HepG2 (cell line): ENCODE measurements around the gene ATP13A4. TPM values are rescaled to one million over a fixed set of nuclear protein-coding genes. Genes with fewer than 3 reads are reported as not detected.

Experiments used
- ATAC-seq: fragments of 200-7000 bp; cut with Tn5 transposase; 3 replicates; pipeline ENCODE4 v1.9.1; 2020; ENCODE audit warnings: mild to moderate bottlenecking, moderate library complexity
- BruUV-seq: library from RNA; stranded (reverse); fragments of 400-500 nt; replicated peaks from 2 replicates; lab custom pipeline; 2021; lab: Mats Ljungman, UMichigan
- CTCF ChIA-PET: fragments of 300-600 bp; formaldehyde crosslinking; extraction: SDS; loops from one replicate; lab custom pipeline; 2021; ENCODE audit warnings: low total read pairs, inconsistent platforms, low intra/inter-chr PET ratio; lab: Yijun Ruan, JAX
- POLR2A ChIA-PET: fragments of 350-600 bp; sonication (Branson Sonifier 250); formaldehyde crosslinking; loops from one replicate; lab custom pipeline; 2020; ENCODE audit warnings: antibody characterized with exemption, inconsistent platforms; lab: Yijun Ruan, JAX
- DNase-seq: peaks from one replicate; pipeline ENCODE4 v3.0.0-alpha.2; 2015; ENCODE audit warnings: low spot score
- FAIRE-seq: peaks from 3 replicates; lab custom pipeline; 2011; peaks lifted over from hg19 to GRCh38; lab: Jason Lieb, UNC
- H2AFZ ChIP-seq: one replicate; pipeline ENCODE4 v1.6.1; 2011; ENCODE audit warnings: low read length, inconsistent platforms
- H3K27ac ChIP-seq: fragments of 300-600 bp; 3 replicates; pipeline ENCODE4 v1.8.0; 2011; ENCODE audit warnings: mixed run types, mild to moderate bottlenecking, mixed read lengths, low read length, inconsistent platforms; ENCODE audit not compliant: insufficient read depth; ENCODE audit errors: extremely low read length
- H3K27me3 ChIP-seq, 2 experiments: fragments of 200-600 bp in 1 of 2; 2 replicates in 1 of 2; 3 replicates in 1 of 2; pipeline versions ENCODE4 v1.6.0 to v1.8.0; 2011; ENCODE audit warnings: low read length in 2 of 2, mild to moderate bottlenecking in 2 of 2, moderate library complexity in 2 of 2, inconsistent platforms in 1 of 2; ENCODE audit not compliant: insufficient read depth in 2 of 2, control insufficient read depth in 1 of 2
- H3K36me3 ChIP-seq, 2 experiments: fragments of 200-600 bp in 1 of 2; replicated peaks in 1 of 2; 2 replicates in 1 of 2; 3 replicates in 1 of 2; pipeline versions ENCODE4 v1.5.1 to v1.8.0; 2011; ENCODE audit warnings: low read length in 2 of 2, inconsistent platforms in 1 of 2; ENCODE audit not compliant: insufficient read depth in 2 of 2, control insufficient read depth in 1 of 2
- H3K4me1 ChIP-seq: 2 replicates; pipeline ENCODE4 v1.5.1; 2012; ENCODE audit warnings: low read length, inconsistent platforms; ENCODE audit not compliant: insufficient read depth
- H3K4me2 ChIP-seq: 2 replicates; pipeline ENCODE4 v1.6.0; 2011; ENCODE audit warnings: low read depth, low read length, inconsistent platforms
- H3K4me3 ChIP-seq, 3 experiments: fragments of 200-600 bp in 1 of 3; sonication (generic), shearing (Covaris generic) in 1 of 3; replicated peaks in 1 of 3; 2 replicates each; pipeline ENCODE4 v1.5.1; 2011 to 2016; ENCODE audit warnings: low read length in 3 of 3, inconsistent platforms in 2 of 3, low read depth in 2 of 3, mild to moderate bottlenecking in 2 of 3, control low read depth in 1 of 3, mixed read lengths in 1 of 3; ENCODE audit not compliant: insufficient read depth in 1 of 3
- H3K79me2 ChIP-seq: one replicate; pipeline ENCODE4 v1.6.1; 2011; ENCODE audit warnings: low read length, inconsistent platforms; ENCODE audit not compliant: insufficient read depth
- H3K9ac ChIP-seq: 2 replicates; pipeline ENCODE4 v1.6.0; 2011; ENCODE audit warnings: mild to moderate bottlenecking, low read depth, low read length, inconsistent platforms; ENCODE audit not compliant: insufficient read depth
- H3K9me3 ChIP-seq: 2 replicates; pipeline ENCODE4 v1.5.1; 2012; ENCODE audit warnings: mild to moderate bottlenecking, low read length
- H4K20me1 ChIP-seq: 2 replicates; pipeline ENCODE4 v1.6.0; 2011; ENCODE audit warnings: inconsistent platforms, mild to moderate bottlenecking, low read length, moderate library complexity; ENCODE audit not compliant: insufficient read depth
- CAMTA2 ChIP-seq: sonication (generic); formaldehyde crosslinking; IDR thresholded peaks from 2 replicates; pipeline ENCODE4 v1.4.0; 2020; ENCODE audit warnings: mild to moderate bottlenecking, missing genetic modification reagents, borderline replicate concordance
- GATAD2A ChIP-seq: IDR thresholded peaks from 2 replicates; pipeline ENCODE4 v1.6.1; 2016
- NBN ChIP-seq: fragments of 450-650 bp; conservative IDR thresholded peaks from 2 replicates; pipeline ENCODE4 v1.6.1; 2017
- NRL ChIP-seq: sonication (generic); formaldehyde crosslinking; IDR thresholded peaks from 2 replicates; pipeline ENCODE4 v1.5.0; 2020; ENCODE audit warnings: missing genetic modification reagents, mild to moderate bottlenecking, moderate library complexity, borderline replicate concordance
- SATB2 ChIP-seq: sonication (generic); formaldehyde crosslinking; IDR thresholded peaks from 2 replicates; pipeline ENCODE4 v1.5.0; 2020; ENCODE audit warnings: missing genetic modification reagents
- SMARCC2 ChIP-seq: fragments of 450-650 bp; IDR thresholded peaks from 2 replicates; pipeline ENCODE4 v1.6.1; 2017; ENCODE audit warnings: antibody characterized with exemption, mild to moderate bottlenecking
- ZNF20 ChIP-seq: sonication (generic); formaldehyde crosslinking; IDR thresholded peaks from 2 replicates; pipeline ENCODE4 v1.4.0; 2020; ENCODE audit warnings: mild to moderate bottlenecking, moderate library complexity, missing genetic modification reagents
- ZNF546 ChIP-seq: sonication (generic); formaldehyde crosslinking; conservative IDR thresholded peaks from 2 replicates; pipeline ENCODE4 v1.8.1; 2023; ENCODE audit warnings: mild to moderate bottlenecking, missing genetic modification reagents
- ZNF556 ChIP-seq: sonication (generic); formaldehyde crosslinking; IDR thresholded peaks from 2 replicates; pipeline ENCODE4 v1.4.0; 2020; ENCODE audit warnings: mild to moderate bottlenecking, missing genetic modification reagents, borderline replicate concordance
- ZNF782 ChIP-seq: sonication (generic); formaldehyde crosslinking; IDR thresholded peaks from 2 replicates; pipeline ENCODE4 v1.4.0; 2020; ENCODE audit warnings: missing genetic modification reagents, mild to moderate bottlenecking, borderline replicate concordance
- ZNF878 ChIP-seq: sonication (generic); formaldehyde crosslinking; IDR thresholded peaks from 2 replicates; pipeline ENCODE4 v1.8.1; 2023; ENCODE audit warnings: mild to moderate bottlenecking, missing genetic modification reagents, moderate library complexity
- WGBS: methylation state at CpG from one replicate; pipeline ENCODE4 v1.1.6; 2017; ENCODE audit warnings: low lambda C conversion rate; 5-methylcytosine and 5-hydroxymethylcytosine counted together
- in situ Hi-C: cut with HindIII; loops from 2 replicates; pipeline ENCODE4 v1.10.0; 2017; ENCODE audit warnings: low pct_unique_long_range_greater_than_20kb; ENCODE audit not compliant: extremely low pct_ligation_motif_present
- intact Hi-C: fragments of 100-400 bp; cut with micrococcal nuclease; formaldehyde crosslinking; loops from one replicate; pipeline ENCODE4 v1.10.0; 2022; ENCODE audit not compliant: unreplicated experiment
- polyA plus RNA-seq, 8 experiments: library from polyadenylated mRNA; depleted of rRNA in 3 of 8; stranded (reverse) in 7 of 8; unstranded in 1 of 8; fragments of >200 nt; fragmentation: Illumina TruSeq in 4 of 8; extraction: Trizol in 4 of 8; gene quantifications; 2 replicates each; pipeline versions ENCODE4 v1.2.1 to v1.2.3, GENCODE V29; 2011 to 2016; ENCODE audit warnings: low read depth in 4 of 8, missing spikeins in 1 of 8, mixed read lengths in 1 of 8; ENCODE audit not compliant: insufficient read depth in 1 of 8
- total RNA-seq, 5 experiments: library from RNA; depleted of rRNA; stranded (reverse); fragments of >200 nt; fragmentation: Illumina TruSeq; extraction: Trizol; gene quantifications; 2 replicates each; pipeline ENCODE4 v1.2.3, GENCODE V29; 2016; ENCODE audit warnings: low read depth in 1 of 5
- TF ChIP-seq, protein P1 (sequence below): sonication (generic); formaldehyde crosslinking; IDR thresholded peaks from 2 replicates; pipeline ENCODE4 v1.9.0; 2021; ENCODE audit warnings: missing genetic modification reagents, mild to moderate bottlenecking, borderline replicate concordance
- TF ChIP-seq, protein P2 (sequence below): sonication (generic); formaldehyde crosslinking; conservative IDR thresholded peaks from 2 replicates; pipeline ENCODE4 v1.8.0; 2022; ENCODE audit warnings: mild to moderate bottlenecking, moderate library complexity, missing genetic modification reagents
- TF ChIP-seq, protein P3 (sequence below): sonication (generic); formaldehyde crosslinking; IDR thresholded peaks from 2 replicates; pipeline ENCODE4 v1.8.1; 2023; ENCODE audit warnings: mild to moderate bottlenecking, missing genetic modification reagents, borderline replicate concordance

The ATP13A4 gene
- total and polyA plus RNA-seq, 2 of the 13 experiments (the other 11 are each of a cell fraction or from before 2014, with no cell fraction given) = 0.01 to 0.07 TPM

DNA sequence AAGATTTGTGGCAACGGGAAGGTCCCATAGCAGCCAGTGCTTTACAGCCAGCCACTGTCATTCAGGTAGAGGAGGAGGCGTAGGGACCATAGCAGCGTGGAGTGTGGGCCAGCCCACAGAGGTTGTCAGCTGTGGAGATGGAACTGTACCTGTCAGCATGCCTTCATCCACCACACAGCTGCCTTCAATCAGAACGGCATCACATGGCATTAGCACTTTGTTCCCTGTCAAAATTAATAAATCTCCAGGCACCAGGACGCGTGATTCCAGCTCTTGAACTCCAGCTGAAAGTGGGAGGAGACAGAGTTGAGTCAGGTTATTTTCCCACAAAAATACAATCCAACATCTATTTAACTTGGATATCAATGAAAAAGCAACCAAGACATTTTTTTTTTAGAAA lies 84.0 kb downstream of the ATP13A4 start:
- H3K27me3 ChIP-seq = no peaks in the 10 kb centered on the region
- H3K9ac ChIP-seq = no peak overlapping the region
- H3K4me3 ChIP-seq = no peak overlapping the region
- H3K79me2 ChIP-seq = no peaks in the 10 kb centered on the region
- no peaks in the 10 kb centered on the region for H4K20me1 ChIP-seq
- FAIRE-seq (no peak), ATAC-seq (no peak), DNase-seq (no peak)
- no peak overlapping the region for H3K4me2 ChIP-seq
- ChIA-PET CTCF (no interaction called here), POLR2A (no interaction called here)
- 0% methylated on average over 4 of the region's 6 CpGs for WGBS
- TF ChIP-seq ZNF878 (CRISPR knock-in tag) (no peak), CAMTA2 (CRISPR knock-in tag) (no peak)
- BruUV-seq = no TSS peak
- no peak overlapping the region for H2AFZ ChIP-seq
- no peaks in the 10 kb centered on the region for H3K4me1 ChIP-seq
- intact Hi-C loops (no loop called here), in situ Hi-C loops (loop anchor here (25.0 kb wide), 1 partner anchor 658 kb away; no protein-coding TSS in a partner anchor)
- no peaks in the 10 kb centered on the region for H3K36me3 ChIP-seq
- H3K9me3 ChIP-seq = no peaks in the 10 kb centered on the region
- H3K27ac ChIP-seq = no peak overlapping the region

DNA sequence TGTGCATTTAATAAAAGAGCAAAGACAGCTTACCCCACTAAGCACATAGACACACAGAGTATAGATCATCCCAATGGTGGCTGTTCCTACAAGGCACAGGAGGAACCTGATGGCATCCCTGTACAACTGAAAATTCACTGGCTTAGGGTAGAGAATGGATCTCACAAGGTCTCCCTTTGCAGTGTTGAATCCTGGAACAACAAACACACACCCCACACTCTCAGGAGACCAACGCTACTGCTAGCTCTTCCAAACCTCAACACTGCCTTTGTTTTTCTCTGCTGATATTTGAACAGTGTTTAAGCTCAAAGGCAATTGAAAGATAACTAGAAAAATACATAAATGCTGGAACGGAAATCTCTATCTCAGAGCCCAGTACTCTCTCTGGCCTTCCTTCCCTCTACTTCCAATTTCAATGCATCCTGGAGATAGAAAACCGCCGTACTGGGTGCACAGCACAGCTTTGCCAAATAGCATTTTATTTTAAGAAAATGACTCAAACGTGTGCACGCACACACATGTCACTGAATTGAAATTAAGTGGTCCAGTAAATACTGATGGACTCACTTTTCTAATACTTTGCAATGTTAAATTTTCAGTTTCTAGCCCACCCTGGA lies 88.6 kb downstream of the ATP13A4 start:
- no peak overlapping the region for H2AFZ ChIP-seq
- H4K20me1 ChIP-seq = no peaks in the 10 kb centered on the region
- no peaks in the 10 kb centered on the region for H3K27me3 ChIP-seq
- no peak overlapping the region for H3K4me2 ChIP-seq
- no TSS peak for BruUV-seq
- H3K9me3 ChIP-seq = no peaks in the 10 kb centered on the region
- intact Hi-C loops = no loop called here
- H3K4me1 ChIP-seq = no peaks in the 10 kb centered on the region
- no peak overlapping the region for H3K4me3 ChIP-seq
- no peak for FAIRE-seq
- no peak for ATAC-seq
- POLR2A ChIA-PET = no interaction called here
- CTCF ChIA-PET = no interaction called here
- DNase-seq = no peak
- H3K36me3 ChIP-seq = no peaks in the 10 kb centered on the region
- no peaks in the 10 kb centered on the region for H3K79me2 ChIP-seq
- no peak overlapping the region for H3K9ac ChIP-seq
- WGBS = 4% methylated on average over 6 of the region's 6 CpGs
- H3K27ac ChIP-seq = no peak overlapping the region
- in situ Hi-C loops = loop anchor here (25.0 kb wide), 1 partner anchor 654 kb away; no protein-coding TSS in a partner anchor
- TF ChIP-seq, protein P1, sequence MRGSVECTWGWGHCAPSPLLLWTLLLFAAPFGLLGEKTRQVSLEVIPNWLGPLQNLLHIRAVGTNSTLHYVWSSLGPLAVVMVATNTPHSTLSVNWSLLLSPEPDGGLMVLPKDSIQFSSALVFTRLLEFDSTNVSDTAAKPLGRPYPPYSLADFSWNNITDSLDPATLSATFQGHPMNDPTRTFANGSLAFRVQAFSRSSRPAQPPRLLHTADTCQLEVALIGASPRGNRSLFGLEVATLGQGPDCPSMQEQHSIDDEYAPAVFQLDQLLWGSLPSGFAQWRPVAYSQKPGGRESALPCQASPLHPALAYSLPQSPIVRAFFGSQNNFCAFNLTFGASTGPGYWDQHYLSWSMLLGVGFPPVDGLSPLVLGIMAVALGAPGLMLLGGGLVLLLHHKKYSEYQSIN (CRISPR knock-in tag) = no peak
- TF ChIP-seq, protein P2, sequence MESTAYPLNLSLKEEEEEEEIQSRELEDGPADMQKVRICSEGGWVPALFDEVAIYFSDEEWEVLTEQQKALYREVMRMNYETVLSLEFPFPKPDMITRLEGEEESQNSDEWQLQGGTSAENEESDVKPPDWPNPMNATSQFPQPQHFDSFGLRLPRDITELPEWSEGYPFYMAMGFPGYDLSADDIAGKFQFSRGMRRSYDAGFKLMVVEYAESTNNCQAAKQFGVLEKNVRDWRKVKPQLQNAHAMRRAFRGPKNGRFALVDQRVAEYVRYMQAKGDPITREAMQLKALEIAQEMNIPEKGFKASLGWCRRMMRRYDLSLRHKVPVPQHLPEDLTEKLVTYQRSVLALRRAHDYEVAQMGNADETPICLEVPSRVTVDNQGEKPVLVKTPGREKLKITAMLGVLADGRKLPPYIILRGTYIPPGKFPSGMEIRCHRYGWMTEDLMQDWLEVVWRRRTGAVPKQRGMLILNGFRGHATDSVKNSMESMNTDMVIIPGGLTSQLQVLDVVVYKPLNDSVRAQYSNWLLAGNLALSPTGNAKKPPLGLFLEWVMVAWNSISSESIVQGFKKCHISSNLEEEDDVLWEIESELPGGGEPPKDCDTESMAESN = no peak
- no peak for TF ChIP-seq NBN
- TF ChIP-seq ZNF546 (CRISPR knock-in tag) = no peak
- TF ChIP-seq SMARCC2 = no peak
- TF ChIP-seq ZNF20 (CRISPR knock-in tag) = no peak
- no peak for TF ChIP-seq SATB2 (CRISPR knock-in tag)
- TF ChIP-seq GATAD2A (CRISPR knock-in tag) = no peak
- TF ChIP-seq NRL (CRISPR knock-in tag) = no peak
- no peak for TF ChIP-seq ZNF556 (CRISPR knock-in tag)
- no peak for TF ChIP-seq ZNF782
- TF ChIP-seq, protein P3, sequence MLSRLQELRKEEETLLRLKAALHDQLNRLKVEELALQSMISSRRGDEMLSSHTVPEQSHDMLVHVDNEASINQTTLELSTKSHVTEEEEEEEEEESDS (CRISPR knock-in tag) = no peak
